Ovary (tissue), 9 donors: ENCODE results near the gene PRDX6. TPM values are rescaled to one million over a fixed set of nuclear protein-coding genes. Genes with fewer than 3 reads are reported as not detected.

Experiments used
- DNase-seq, 5 donors: peaks; one replicate each; pipeline ENCODE4 v3.0.0-alpha.2; 2019 to 2020
- H3K27ac ChIP-seq, 2 donors: fragments of 200-600 bp; one replicate each; pipeline versions ENCODE4 v1.5.1 to v1.8.0; 2019 to 2022
- H3K27me3 ChIP-seq: fragments of 200-600 bp; one replicate; pipeline ENCODE4 v1.8.0; 2022
- H3K36me3 ChIP-seq: fragments of 200-600 bp; sonication (generic); one replicate; pipeline ENCODE4 v1.5.1; 2019
- H3K4me1 ChIP-seq: one replicate; pipeline ENCODE4 v1.8.1; 2013; ENCODE audit warnings: mild to moderate bottlenecking, moderate library complexity; ENCODE audit not compliant: insufficient read depth
- H3K4me3 ChIP-seq: fragments of 200-600 bp; sonication (generic); one replicate; pipeline ENCODE4 v1.5.1; 2017
- H3K9me3 ChIP-seq, 2 donors: fragments of 200-600 bp in 1 of 2; sonication (generic) in 1 of 2; one replicate each; pipeline versions ENCODE4 v1.5.1 to v1.8.1; 2013 to 2019; ENCODE audit warnings: mild to moderate bottlenecking in 1 of 2, moderate library complexity in 1 of 2
- CTCF ChIP-seq, 3 donors: fragments of 450-650 bp in 2 of 3; fragments of 200-600 bp in 1 of 3; IDR thresholded peaks; one replicate each; pipeline versions ENCODE4 v1.5.1 to v1.8.0; 2016 to 2022; ENCODE audit warnings: antibody characterized with exemption in 3 of 3, mild to moderate bottlenecking in 1 of 3
- EP300 ChIP-seq: sonication (generic); formaldehyde crosslinking; IDR thresholded peaks from one replicate; pipeline ENCODE4 v1.6.1; 2017; ENCODE audit warnings: antibody characterized with exemption
- POLR2A ChIP-seq: fragments of 450-650 bp; IDR thresholded peaks from one replicate; pipeline ENCODE4 v1.6.1; 2017; ENCODE audit warnings: antibody characterized with exemption, mild to moderate bottlenecking, moderate library complexity
- WGBS, 3 donors: extraction: QIAGEN DNeasy Blood & Tissue Kit in 1 of 3; methylation state at CpG; one replicate each; pipeline versions ENCODE4 v1.1.5 to v1.1.7; 2013 to 2017; 5-methylcytosine and 5-hydroxymethylcytosine counted together
- intact Hi-C, 4 donors: fragments of 100-400 bp; cut with DNase I; formaldehyde crosslinking; loops; one replicate each; pipeline versions ENCODE4 v1.11.0 to v1.15.1; 2022 to 2023
- polyA plus RNA-seq, 2 donors: library from polyadenylated mRNA; stranded (reverse); fragments of 200-250 nt in 1 of 2; fragments of 350-450 nt in 1 of 2; fragmentation: Illumina TruSeq in 1 of 2; extraction: RNeasy Lipid Tissue Mini Kit (QIAGEN cat#74804) in 1 of 2; gene quantifications; one replicate each; pipeline ENCODE4 v1.2.3, GENCODE V29; 2013 to 2014
- total RNA-seq, 7 donors: library from RNA; depleted of rRNA in 2 of 7; stranded (reverse); fragments of >200 nt in 2 of 7; fragmentation: NEBNext Ultra II Directional in 3 of 7; extraction: Animal tissue kit (Norgen Biotek cat#: 25700) in 3 of 7; gene quantifications; one replicate each; pipeline versions ENCODE4 v1.1.0 to v1.2.4, GENCODE V29; 2016 to 2023
- donor health status: DM: no; HTN: no; CAD: no; lungs with moderate emphysema.
- donor health status: DM: no; HTN: no; CAD: no.
- donor health status: Bipolar disorder and iron deficiency.
- donor health status: DM: yes; HTN: yes; CAD: no.
- donor health status: DM: no; HTN: no; CAD: no.
- donor health status: DM: yes; HTN: yes; CAD: no.

PRDX6 gene
- total and polyA plus RNA-seq, 9 donors: 111 to 278 (median 198) TPM

DNA sequence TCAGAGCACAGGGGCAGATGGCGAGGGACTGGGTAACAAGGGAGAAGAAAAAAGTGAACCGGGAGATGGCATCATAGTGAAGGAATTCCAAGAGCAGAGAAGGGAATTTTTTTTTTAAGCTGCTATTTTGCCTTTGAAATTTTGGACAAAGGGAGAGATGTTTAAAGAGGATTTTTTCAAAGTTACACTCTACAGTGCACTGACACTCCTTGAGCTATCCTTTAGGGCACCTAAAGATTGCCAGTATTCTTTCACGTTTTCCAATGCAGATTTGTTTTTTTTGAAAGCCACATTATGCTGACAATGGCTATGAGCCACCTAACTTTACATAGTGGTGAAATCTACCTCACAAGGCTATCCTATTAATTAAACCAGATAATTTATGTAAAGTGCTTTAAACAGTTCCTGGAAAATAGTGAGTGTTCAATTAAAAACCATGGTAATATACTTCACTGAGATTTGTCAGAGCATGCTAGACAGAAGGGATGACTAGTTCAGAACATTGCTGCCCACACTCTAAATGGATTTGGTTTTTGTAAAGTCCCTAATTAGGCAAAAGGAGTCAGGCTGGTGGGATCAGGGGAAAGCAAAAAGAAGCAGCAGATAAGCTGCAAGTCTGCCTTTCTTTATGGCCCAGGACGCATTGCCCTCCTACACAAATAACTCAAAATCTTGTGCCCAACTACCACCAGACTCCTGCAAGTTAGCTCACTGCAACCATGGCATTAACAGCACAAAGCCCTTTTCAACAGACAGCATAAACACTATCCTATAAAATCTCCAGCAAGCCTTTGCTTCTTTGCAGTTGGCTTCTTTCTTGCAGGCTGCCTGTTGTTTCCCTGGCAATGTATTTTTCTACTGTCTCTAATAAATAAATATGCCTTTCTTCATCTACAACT lies 53.9 kb downstream of the PRDX6 start:
- no peaks in the 10 kb centered on the region for H3K27me3 ChIP-seq
- H3K4me1 ChIP-seq: no peaks in the 10 kb centered on the region
- H3K27ac ChIP-seq: no peak overlapping the region
- TF ChIP-seq POLR2A (no peak), EP300 (no peak), CTCF (IDR thresholded peaks at IDR 0.05) (no peak)
- intact Hi-C loops: no loop called here
- 55 to 69% (median 61%) methylated on average over 4 of the region's 4 CpGs for WGBS, 3 donors
- H3K36me3 ChIP-seq: no peaks in the 10 kb centered on the region
- H3K4me3 ChIP-seq: peak overlapping the region; percentile 13
- no peaks in the 10 kb centered on the region for H3K9me3 ChIP-seq
- DNase-seq: no peak

DNA sequence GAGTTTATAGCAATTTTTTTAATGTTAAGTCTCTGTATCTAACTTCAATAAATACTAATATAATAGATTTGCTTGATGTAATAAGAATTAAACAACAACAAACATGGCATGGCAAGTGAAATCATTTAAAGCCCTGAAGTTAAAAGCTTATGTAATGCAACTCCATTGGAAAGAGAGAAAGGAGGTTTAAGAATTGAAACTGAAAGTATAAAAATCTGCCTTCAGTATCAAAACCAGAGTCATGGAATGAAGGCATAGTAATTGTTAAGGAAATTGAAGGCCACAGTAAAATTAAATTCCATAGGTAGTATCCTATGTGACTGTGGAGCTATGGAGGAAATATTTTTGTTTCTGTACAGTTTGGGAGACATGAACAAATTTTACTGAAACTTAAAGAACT lies 55.1 kb downstream of the PRDX6 start:
- Histone ChIP-seq H3K4me3 (no peak overlapping the region), H3K27me3 (no peaks in the 10 kb centered on the region), H3K36me3 (no peaks in the 10 kb centered on the region), H3K4me1 (no peaks in the 10 kb centered on the region), H3K9me3 (no peaks in the 10 kb centered on the region), H3K27ac (no peak overlapping the region)
- intact Hi-C loops: no loop called here
- no peak for DNase-seq
- no peak for TF ChIP-seq POLR2A
- TF ChIP-seq CTCF (IDR thresholded peaks at IDR 0.05): no peak
- no peak for TF ChIP-seq EP300

GRCh38 chr1:173536223-173536622 lies 59.1 kb downstream of the PRDX6 start:
- no peaks in the 10 kb centered on the region for H3K36me3 ChIP-seq
- TF ChIP-seq EP300 (no peak), CTCF (IDR thresholded peaks at IDR 0.05) (no peak), POLR2A (no peak)
- H3K27ac ChIP-seq: no peak overlapping the region
- DNase-seq: no peak
- H3K27me3 ChIP-seq: no peaks in the 10 kb centered on the region
- H3K9me3 ChIP-seq: no peaks in the 10 kb centered on the region
- intact Hi-C loops: no loop called here
- H3K4me3 ChIP-seq: no peak overlapping the region
- H3K4me1 ChIP-seq: no peaks in the 10 kb centered on the region

Other genes with a start within 250 kb of the PRDX6 start
- gene SLC9C2, start 125.7 kb downstream of the PRDX6 start, total RNA-seq: 1 to 10 TPM in 4 of 7 donors, under 1 TPM in 3; 0.36 to 5.3 (median 1.0) TPM
- gene SLC9C2, start 125.7 kb downstream of the PRDX6 start, polyA plus RNA-seq: under 1 TPM; 0.07 to 0.48 TPM
- gene TEX50, start 158.0 kb downstream of the PRDX6 start, total RNA-seq: not detected
- gene TEX50, start 158.0 kb downstream of the PRDX6 start, polyA plus RNA-seq: not detected
- 1 to 10 TPM in 4 of 7 donors, under 1 TPM in 3; 0.30 to 7.1 (median 2.5) TPM for gene ANKRD45, start 192.5 kb downstream of the PRDX6 start, total RNA-seq
- gene ANKRD45, start 192.5 kb downstream of the PRDX6 start, polyA plus RNA-seq: 1 to 10 TPM in 1 of 2 donors, under 1 TPM in 1; 0.91 to 2.6 TPM
- gene KLHL20, start 237.6 kb downstream of the PRDX6 start, total RNA-seq: 10 to 100 TPM; 16.8 to 33.4 (median 23.0) TPM
- gene KLHL20, start 237.6 kb downstream of the PRDX6 start, polyA plus RNA-seq: 10 to 100 TPM; 15.6 to 27.7 TPM